ENCODE results near the gene BSCL2.

Gene BSCL2

GRCh38 chr11:62688491-62688890, 18.7 kb downstream of the BSCL2 start:
- no peak for DNase-seq (ENCODE audit: low read depth)
- TF ChIP-seq CTCF (IDR thresholded peaks at IDR 0.05; ENCODE audit: low read depth, low read length, missing control alignments) = no peak
- no peak overlapping the region for H3K4me3 ChIP-seq (ENCODE audit: low read depth, low read length)
- in situ Hi-C loops (cut with HindIII; ENCODE audit: low sequenced_read_pairs) = no loop called here

DNA sequence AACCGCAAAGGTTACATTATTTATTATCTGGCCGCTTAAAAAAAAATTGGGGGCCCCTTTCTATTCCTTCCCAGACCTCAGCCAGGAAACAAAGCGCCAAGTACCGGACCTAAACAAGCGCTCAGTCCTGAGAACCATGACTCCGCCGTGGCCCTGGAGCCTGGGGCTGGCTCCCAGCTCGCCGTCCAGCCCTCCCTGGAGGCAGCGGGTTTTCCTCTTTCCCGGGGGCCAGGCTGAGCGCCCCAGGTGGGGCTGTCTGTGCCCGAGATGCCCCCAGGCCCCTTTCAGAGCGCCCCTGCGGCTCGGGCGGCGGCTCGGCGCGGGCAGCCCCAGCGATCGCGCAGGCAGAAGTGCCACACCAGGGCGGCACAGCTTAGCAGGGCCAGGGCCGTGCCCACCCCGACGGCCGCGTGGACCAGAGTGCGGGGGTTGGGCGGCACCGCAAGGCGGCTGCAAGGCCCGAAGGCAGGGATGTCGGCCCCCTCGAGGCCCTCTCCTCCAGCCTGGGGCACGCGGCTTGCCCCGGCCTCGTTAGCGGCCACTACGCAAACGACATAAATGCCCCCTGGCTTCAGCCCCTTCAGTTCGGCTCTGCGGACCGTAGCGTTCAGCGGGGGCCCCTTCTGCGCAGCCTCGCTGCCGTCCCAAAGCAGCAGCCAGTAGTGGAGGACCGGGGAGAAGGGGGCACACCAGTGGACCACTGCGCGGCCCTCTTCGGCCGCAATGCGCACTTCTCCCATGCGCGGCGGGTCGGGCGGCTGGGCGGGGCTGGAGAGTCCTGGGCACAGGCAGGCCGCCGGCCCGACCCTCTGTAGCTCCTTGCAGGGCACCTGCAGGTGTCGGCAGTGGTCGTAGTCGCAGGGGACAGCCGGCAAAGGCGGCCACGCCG, 19.5 kb downstream of the BSCL2 start:
- TF ChIP-seq CTCF (IDR thresholded peaks at IDR 0.05; ENCODE audit: low read depth, low read length, missing control alignments) = no peak
- DNase-seq (ENCODE audit: low read depth) = no peak
- no peak overlapping the region for H3K4me3 ChIP-seq (ENCODE audit: low read depth, low read length)
- in situ Hi-C loops (cut with HindIII; ENCODE audit: low sequenced_read_pairs) = no loop called here

GRCh38 chr11:62682518-62682917, 24.7 kb downstream of the BSCL2 start:
- no peak for DNase-seq (ENCODE audit: low read depth)
- no peak for TF ChIP-seq CTCF (IDR thresholded peaks at IDR 0.05; ENCODE audit: low read depth, low read length, missing control alignments)
- in situ Hi-C loops (cut with HindIII; ENCODE audit: low sequenced_read_pairs) = no loop called here
- no peak overlapping the region for H3K4me3 ChIP-seq (ENCODE audit: low read depth, low read length)

DNA sequence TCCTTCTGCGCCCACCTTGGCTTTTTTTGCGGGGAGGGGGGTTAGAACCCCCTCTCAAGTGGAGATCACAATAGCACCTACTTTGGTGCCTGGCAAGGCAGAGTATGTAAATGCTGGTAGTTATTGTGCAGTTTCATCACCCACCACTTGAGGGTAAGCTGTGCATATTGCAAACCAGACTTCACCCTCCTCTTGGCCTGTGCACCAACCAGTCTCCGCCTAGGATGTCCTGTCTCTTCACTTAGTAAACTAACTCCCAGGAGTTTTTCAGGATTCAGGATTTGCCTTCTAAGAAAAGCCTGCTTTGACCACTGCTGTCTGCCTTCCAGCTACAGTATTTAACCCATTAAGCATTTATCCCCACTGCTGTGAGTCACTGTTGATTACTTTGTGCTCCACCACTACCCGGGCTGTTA, 26.4 kb downstream of the BSCL2 start:
- H3K4me3 ChIP-seq (ENCODE audit: low read depth, low read length) = no peak overlapping the region
- peak; percentile 66 for TF ChIP-seq CTCF (IDR thresholded peaks at IDR 0.05; ENCODE audit: low read depth, low read length, missing control alignments)
- DNase-seq (ENCODE audit: low read depth) = peak; percentile 57
- in situ Hi-C loops (cut with HindIII; ENCODE audit: low sequenced_read_pairs) = no loop called here

- in situ Hi-C loops (cut with HindIII; ENCODE audit: low sequenced_read_pairs) = no loop called here
- no peak for TF ChIP-seq CTCF (IDR thresholded peaks at IDR 0.05; ENCODE audit: low read depth, low read length, missing control alignments)
- DNase-seq (ENCODE audit: low read depth) = peak; percentile 67
- peak within 1 kb of the TSS; percentile 80 for H3K4me3 ChIP-seq (ENCODE audit: low read depth, low read length)
Measured at GRCh38 chr11:62678770-62679696, 28.2 kb downstream of the BSCL2 start, which contains the start of gene UBXN1. Gene UBXN1 (minus strand): TSS chr11:62679073. CDS start chr11:62678923, 150 bp downstream.

DNA sequence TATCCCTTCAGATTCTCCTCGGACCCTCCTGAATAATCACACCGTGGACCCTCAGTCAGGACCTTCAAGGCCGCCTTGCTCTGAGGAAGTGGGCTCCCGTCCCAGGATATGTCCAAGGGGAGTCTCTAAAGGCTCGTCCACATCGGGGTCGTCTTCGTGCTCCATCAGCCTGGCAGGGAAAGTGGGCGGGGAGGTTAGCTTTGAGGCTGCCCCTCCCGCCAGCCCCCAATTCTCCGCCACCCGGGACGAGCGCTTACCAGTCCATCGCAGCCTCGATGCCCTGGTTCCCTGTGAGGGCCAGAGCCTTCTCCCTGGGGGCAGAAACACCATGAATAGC, 28.8 kb downstream of the BSCL2 start:
- peak overlapping the region; percentile 80 for H3K4me3 ChIP-seq (ENCODE audit: low read depth, low read length)
- TF ChIP-seq CTCF (IDR thresholded peaks at IDR 0.05; ENCODE audit: low read depth, low read length, missing control alignments) = no peak
- in situ Hi-C loops (cut with HindIII; ENCODE audit: low sequenced_read_pairs) = no loop called here
- DNase-seq (ENCODE audit: low read depth) = no peak

Data from astrocyte of the cerebellum (primary cell).